Mononuclear cell (primary cell): ENCODE measurements around the gene MICA. TPM values are rescaled to one million over a fixed set of nuclear protein-coding genes. Genes with fewer than 3 reads are reported as not detected.

ENCODE experiments used
- H3K27me3 ChIP-seq: 2 replicates; pipeline ENCODE4 v1.6.0; 2011; ENCODE audit warnings: low read length, control low read depth; ENCODE audit not compliant: insufficient read depth
- H3K4me1 ChIP-seq: 2 replicates; pipeline ENCODE4 v1.5.1; 2011; ENCODE audit warnings: mild to moderate bottlenecking, low read length, control low read depth; ENCODE audit not compliant: insufficient read depth
- H3K4me3 ChIP-seq: 2 replicates; pipeline ENCODE4 v1.5.1; 2011; ENCODE audit warnings: mild to moderate bottlenecking, low read length, moderate library complexity
- H3K9me3 ChIP-seq: 2 replicates; pipeline ENCODE4 v1.5.1; 2011; ENCODE audit warnings: low read depth, mild to moderate bottlenecking, control low read depth, low read length
- total RNA-seq: library from RNA; depleted of rRNA; stranded (reverse); fragments of >200 nt; gene quantifications from one replicate; pipeline ENCODE4 v1.2.3, GENCODE V29; 2012

The MICA gene
- total RNA-seq: 7.1 TPM

DNA sequence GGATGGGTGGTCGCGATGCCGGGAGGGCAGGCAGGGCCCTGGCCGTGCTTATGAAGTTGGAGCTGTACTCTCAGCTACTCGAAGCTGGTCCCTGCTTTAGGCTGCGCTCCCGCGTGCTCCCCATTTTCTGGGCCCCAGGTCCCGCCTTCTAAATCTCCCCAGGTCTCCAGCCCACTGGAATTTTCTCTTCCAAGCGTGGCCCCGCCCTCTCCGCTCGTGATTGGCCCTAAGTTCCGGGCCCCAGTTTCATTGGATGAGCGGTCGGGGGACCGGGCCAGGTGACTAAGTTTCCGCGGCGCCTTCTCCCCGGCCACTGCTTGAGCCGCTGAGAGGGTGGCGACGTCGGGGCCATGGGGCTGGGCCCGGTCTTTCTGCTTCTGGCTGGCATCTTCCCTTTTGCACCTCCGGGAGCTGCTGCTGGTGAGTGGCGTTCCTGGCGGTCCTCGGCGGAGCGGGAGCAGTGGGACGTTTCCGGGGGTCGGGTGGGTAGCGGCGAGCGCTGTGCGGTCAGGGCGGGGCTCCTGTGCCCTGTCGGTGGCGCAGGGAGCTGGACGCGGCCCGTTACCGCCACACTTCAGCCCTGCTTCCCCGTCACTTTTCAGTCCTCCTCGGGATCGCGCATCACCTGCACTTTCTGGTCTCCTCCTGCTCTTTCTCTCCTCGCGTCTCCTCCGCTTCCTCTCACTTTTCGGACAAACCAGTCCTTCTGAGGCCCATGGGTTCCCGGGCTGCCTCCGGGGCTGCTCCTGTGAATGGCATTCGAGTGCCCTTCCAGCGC, at the start of gene MICA:
MICA (plus strand) TSS at position 313 of the 778 bp plus-strand sequence; CDS start at position 351, 38 bp downstream.
- H3K4me1 ChIP-seq: peaks cover 55% of the 10 kb centered on the region
- no peaks in the 10 kb centered on the region for H3K9me3 ChIP-seq
- peak within 1 kb of the TSS; percentile 51 for H3K4me3 ChIP-seq
- no peaks in the 10 kb centered on the region for H3K27me3 ChIP-seq

DNA sequence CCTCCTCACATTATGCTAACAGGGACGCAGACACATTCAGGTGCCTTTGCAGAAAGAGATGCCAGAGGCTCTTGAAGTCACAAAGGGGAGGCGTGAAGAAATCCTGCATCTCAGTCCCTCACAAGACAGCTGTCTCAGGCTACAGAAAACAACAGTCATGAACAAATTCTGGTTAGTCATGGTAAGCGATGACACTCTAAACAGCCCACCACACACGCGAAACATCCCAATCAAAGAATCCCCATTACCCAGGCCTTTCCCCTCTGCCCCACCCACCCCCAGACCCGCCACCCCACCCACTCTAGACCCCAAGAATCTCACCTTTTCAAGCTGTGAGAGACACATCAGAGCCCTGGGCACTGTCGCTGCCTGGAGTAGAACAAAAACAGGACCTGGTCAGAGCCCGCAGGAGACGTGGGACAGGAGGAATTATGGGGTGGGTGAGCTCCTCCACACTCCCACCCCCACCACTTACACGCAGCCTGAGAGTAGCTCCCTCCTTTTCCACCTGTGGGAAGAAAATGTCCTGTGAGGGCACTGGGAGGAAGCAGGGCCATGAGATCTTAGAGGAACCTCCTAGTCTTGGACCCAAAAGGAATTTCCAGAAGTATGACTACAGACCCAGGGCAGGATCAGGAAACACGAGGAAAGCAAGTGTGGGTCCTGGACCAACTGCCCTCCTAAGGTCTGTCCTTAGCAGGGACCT, 49.1 kb upstream of the MICA start:
- Histone ChIP-seq H3K27me3 (no peaks in the 10 kb centered on the region), H3K4me1 (peaks cover 48% of the 10 kb centered on the region), H3K4me3 (peak overlapping the region; percentile 93), H3K9me3 (no peaks in the 10 kb centered on the region)

DNA sequence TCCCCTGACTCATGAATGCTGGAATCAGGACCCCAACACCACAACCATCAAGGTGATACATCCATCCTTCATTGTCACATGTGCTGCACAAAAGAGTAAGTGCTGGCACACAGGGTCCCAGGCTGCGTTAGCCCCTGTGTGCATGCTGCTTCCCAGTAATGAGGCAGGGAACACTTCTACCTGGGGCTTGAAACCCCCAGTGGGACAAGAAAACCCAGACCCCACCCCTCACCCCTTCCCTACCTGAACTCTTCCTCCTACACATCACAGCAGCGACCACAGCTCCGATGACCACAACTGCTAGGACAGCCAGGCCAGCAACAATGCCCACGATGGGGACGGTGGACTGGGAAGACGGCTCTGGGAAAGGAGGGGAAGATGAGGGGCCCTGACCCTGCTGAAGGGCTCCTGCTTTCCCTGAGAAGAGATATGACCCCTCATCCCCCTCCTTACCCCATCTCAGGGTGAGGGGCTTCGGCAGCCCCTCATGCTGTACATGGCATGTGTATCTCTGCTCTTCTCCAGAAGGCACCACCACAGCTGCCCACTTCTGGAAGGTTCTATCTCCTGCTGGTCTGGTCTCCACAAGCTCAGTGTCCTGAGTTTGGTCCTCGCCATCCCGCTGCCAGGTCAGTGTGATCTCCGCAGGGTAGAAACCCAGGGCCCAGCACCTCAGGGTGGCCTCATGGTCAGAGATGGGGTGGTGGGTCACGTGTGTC, 48.4 kb upstream of the MICA start:
- Histone ChIP-seq H3K27me3 (no peaks in the 10 kb centered on the region), H3K4me1 (peaks cover 48% of the 10 kb centered on the region), H3K4me3 (peak overlapping the region; percentile 93), H3K9me3 (no peaks in the 10 kb centered on the region)

DNA sequence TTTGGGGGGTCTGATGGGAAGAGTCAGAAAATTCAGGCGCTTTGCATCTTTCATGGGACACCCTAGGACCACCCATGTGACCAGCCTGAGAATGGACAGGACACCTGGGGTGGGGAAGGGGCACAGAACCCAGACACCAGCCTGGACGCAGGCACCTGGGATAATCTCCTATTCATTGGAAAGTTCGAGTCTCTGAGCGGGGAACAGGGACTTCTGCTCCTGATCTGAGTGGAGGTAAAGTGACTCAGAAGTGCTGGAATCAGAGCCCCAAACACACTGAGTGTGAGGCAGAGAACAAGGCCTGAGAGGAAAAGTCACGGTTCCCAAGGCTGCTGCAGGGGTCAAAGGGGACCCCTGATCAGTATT, 47.8 kb upstream of the MICA start:
- Histone ChIP-seq H3K4me1 (peaks cover 48% of the 10 kb centered on the region), H3K4me3 (peak overlapping the region; percentile 93), H3K27me3 (no peaks in the 10 kb centered on the region), H3K9me3 (no peaks in the 10 kb centered on the region)

DNA sequence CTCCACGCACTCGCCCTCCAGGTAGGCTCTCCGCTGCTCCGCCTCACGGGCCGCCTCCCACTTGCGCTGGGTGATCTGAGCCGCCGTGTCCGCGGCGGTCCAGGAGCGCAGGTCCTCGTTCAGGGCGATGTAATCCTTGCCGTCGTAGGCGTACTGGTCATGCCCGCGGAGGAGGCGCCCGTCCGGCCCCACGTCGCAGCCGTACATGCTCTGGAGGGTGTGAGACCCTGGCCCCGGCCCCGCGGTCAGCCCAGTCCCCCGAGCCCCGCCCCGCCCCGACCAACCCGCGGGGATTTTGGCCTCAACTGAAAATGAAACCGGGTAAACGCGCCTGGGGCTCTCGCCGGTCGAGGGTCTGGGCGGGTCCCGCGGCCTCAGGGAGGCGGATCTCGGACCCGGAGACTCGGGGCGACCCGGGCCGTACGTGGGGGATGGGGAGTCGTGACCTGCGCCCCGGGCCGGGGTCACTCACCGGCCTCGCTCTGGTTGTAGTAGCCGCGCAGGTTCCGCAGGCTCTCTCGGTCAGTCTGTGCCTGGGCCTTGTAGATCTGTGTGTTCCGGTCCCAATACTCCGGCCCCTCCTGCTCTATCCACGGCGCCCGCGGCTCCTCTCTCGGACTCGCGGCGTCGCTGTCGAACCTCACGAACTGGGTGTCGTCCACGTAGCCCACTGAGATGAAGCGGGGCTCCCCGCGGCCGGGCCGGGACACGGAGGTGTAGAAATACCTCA, 47.0 kb upstream of the MICA start:
- Histone ChIP-seq H3K4me1 (peaks cover 48% of the 10 kb centered on the region), H3K4me3 (peak overlapping the region; percentile 93), H3K9me3 (no peaks in the 10 kb centered on the region), H3K27me3 (no peaks in the 10 kb centered on the region)

DNA sequence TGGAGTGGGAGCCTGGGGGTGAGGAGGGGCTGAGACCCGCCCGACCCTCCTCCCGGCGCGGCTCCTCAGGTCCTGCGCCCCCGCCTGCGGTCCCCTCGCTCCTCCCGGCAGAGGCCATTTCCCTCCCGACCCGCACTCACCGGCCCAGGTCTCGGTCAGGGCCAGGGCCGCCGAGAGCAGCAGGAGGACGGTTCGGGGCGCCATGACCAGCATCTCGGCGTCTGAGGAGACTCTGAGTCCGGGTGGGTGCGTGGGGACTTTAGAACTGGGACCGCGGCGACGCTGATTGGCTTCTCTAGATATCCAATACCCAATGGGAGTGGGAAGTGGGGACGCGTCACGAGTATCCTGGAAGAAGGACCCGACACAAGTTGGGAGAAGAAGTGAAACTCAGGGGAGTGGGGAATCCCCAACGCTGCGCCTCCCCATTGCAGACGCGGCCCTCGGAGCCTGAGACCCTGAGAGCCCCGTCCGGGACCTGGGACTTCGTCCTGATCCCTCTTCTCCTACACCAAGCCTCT, 46.4 kb upstream of the MICA start, which contains the start of gene HLA-B:
HLA-B (minus strand) TSS at position 234 of the 521 bp plus-strand sequence; CDS start at position 213, 21 bp downstream.
- Histone ChIP-seq H3K9me3 (no peaks in the 10 kb centered on the region), H3K4me1 (peaks cover 43% of the 10 kb centered on the region), H3K4me3 (peak within 1 kb of the TSS; percentile 93), H3K27me3 (no peaks in the 10 kb centered on the region)

DNA sequence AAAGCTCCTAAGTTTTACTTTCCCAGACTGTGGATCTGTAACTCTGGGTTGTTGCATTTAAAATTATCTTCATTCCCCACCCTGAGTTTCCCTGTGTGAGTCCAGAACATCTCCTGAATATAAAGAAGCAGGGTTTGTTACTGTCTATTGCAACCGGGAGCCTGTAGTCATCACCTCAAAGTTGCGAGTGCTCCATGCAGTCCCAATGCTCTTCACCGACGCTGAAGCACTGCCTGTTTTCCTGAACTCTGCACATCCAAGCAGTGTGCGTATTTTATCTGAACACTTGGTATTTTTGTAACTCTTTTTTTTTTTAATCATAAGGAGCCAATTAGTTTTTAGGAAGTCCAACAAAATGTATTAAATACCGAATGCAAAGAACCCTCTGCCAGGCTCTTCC, 45.5 kb upstream of the MICA start:
- no peaks in the 10 kb centered on the region for H3K9me3 ChIP-seq
- peak overlapping the region; percentile 93 for H3K4me3 ChIP-seq
- H3K4me1 ChIP-seq: peaks cover 34% of the 10 kb centered on the region
- H3K27me3 ChIP-seq: peaks cover 2% of the 10 kb centered on the region

DNA sequence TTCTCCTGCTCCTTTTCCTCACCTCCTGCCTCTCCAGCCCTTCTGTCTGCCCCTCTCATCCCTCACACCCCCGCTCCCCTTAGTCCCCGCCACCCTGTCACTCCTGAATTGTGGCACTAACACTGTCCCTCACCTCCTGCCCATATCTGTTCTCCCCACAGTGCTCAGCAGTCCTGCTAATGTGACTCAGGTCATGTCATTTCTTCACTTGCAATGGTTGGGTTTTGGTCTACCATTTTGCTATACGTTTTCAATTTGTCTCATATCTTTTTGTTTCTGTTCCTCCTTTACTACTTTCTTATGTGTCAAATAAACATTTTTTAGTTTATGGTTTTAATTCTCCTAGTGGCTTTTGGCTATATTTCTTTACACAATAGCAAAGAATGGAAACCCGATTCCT, 45.1 kb upstream of the MICA start:
- Histone ChIP-seq H3K4me3 (peak overlapping the region; percentile 93), H3K4me1 (peaks cover 33% of the 10 kb centered on the region), H3K9me3 (no peaks in the 10 kb centered on the region), H3K27me3 (peaks cover 2% of the 10 kb centered on the region)

DNA sequence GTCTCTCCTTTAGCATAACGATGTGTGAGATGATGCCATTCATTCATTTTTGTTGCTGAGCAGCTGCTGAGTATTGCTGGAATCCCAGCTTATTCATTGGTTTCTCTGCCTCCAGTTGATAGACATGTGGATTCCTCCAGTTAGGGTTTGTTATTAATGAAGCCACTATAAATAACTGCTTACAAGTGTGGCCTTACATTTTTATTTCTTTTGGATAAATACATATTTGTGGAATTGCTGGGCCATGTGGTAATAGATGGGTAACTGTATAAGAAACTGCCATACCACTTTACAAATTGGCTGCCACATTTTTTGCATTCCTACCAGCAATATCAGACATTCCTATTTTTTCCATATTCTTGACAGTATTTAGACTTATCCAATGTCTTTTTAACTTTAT, 43.8 kb upstream of the MICA start:
- no peaks in the 10 kb centered on the region for H3K9me3 ChIP-seq
- peaks cover 2% of the 10 kb centered on the region for H3K27me3 ChIP-seq
- peaks cover 31% of the 10 kb centered on the region for H3K4me1 ChIP-seq
- H3K4me3 ChIP-seq: no peak overlapping the region

DNA sequence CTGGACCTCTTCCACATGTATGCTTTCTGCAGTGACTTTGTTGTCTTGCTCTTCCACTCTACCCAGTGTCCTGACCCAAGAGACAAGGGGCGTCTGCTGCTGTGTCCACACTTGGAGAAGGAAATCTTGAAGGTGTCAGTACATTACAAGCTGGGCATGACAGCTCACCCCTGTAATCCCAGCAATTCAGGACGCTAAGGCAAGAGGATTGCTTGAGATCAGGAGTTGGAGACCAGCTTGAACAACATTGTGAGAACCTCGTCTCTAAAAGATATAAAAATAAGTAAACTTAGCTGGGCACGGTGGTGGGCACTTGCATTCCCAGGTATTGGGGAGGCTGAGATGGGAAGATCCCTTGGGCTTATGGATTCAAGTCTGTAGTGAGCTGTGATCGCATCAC, 40.6 kb upstream of the MICA start:
- Histone ChIP-seq H3K9me3 (no peaks in the 10 kb centered on the region), H3K27me3 (peaks cover 12% of the 10 kb centered on the region), H3K4me1 (peaks cover 26% of the 10 kb centered on the region), H3K4me3 (no peak overlapping the region)

DNA sequence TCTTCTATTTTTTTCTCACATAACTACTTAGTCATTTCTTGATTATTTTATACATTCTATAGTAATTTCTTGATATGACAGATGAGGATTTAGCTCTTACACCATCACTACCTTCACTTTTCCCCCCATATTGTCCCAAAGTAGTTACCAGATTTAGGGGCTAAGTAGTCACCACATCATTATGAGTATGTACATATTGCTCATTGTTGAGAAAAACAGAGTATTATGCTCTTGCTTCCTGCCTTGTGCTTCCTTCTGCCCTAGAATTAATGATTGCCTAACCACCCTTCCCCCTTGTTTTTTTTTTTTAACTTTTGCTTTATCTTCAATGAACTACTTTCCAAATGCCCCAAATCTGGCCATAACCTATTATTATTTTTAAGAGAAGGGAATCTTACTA, 39.6 kb upstream of the MICA start:
- H3K4me3 ChIP-seq: no peak overlapping the region
- peaks cover 23% of the 10 kb centered on the region for H3K27me3 ChIP-seq
- peaks cover 20% of the 10 kb centered on the region for H3K4me1 ChIP-seq
- H3K9me3 ChIP-seq: no peaks in the 10 kb centered on the region

DNA sequence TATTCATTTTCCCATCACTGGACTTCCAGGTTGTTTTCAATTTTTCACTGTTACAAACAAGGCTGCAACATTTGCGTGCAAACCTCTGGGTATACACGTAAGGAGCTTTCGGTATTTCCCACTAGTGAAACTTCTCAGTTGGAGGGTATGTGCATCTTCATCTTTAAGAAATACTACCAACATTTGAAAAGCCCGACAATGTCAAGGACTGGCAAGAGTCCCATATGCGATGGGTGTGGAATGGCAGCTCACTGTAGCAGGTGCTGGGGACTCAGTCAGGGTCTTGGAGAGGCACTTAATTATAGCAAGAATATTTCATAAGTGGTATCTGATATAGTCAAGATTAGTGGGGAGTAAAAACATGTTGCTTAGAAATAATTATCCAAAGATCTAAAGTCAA, 37.5 kb upstream of the MICA start:
- H3K27me3 ChIP-seq: peaks cover 37% of the 10 kb centered on the region
- no peak overlapping the region for H3K4me3 ChIP-seq
- no peaks in the 10 kb centered on the region for H3K9me3 ChIP-seq
- H3K4me1 ChIP-seq: peaks cover 20% of the 10 kb centered on the region

DNA sequence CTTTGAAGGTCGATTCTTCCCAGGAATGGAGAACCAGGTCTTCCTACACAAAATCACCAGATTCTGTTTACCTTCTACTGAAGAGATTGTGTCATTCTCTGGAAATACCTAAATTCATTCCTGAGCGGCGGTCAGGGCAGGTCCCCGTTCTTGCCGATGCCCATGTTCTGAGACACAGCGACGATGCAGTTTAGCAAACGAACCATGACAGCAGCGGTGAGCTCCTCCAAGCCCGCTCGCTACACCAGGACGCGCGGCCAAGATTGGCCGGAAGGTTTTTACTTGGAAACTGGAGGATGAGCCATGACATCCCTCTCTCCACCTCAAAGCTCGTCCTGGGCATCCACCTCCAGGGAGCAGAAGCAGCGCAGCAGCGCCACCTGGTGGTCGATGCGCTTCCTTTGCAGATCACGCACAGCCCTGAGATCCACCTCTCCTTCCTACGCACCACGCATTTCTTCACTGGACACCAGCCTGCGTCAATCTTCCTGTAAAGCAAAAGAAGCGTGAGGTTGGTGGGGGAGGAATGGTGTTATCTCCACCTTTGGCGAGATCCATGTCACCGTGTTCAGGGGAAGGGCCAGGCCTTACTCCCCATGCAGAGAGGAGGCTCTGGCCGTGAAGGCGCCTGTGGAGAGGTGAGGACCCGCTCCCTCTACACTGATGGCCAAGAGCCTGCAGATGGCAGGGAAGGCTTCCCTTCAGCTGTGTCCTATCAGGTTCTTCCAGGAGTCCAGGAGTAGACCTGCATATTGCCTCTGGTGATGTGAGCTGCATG, 36.5 kb upstream of the MICA start:
- Histone ChIP-seq H3K4me3 (peak overlapping the region; percentile 18), H3K4me1 (peaks cover 20% of the 10 kb centered on the region), H3K9me3 (no peaks in the 10 kb centered on the region), H3K27me3 (peaks cover 37% of the 10 kb centered on the region)

DNA sequence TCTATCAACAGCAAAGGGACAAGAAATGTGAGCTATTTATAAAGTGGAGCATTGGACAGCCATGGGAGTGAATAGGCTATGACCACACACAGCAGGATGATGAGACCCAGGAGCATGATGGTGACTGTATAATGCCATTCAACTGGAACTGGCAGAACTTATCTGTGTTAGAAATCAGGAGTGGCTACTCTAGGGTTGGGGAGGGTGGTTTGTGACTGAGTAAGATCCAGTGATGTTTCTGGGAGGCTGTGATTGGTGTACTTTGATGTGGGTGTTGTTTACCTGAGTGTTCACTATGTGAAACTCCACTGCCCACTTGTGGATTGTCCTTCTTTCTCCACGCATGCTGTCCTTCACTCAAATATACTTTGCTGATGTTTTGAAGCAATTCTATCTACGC, 34.9 kb upstream of the MICA start:
- Histone ChIP-seq H3K4me1 (peaks cover 16% of the 10 kb centered on the region), H3K4me3 (no peak overlapping the region), H3K9me3 (no peaks in the 10 kb centered on the region), H3K27me3 (peaks cover 41% of the 10 kb centered on the region)
